Activated T-cell treated with anti-CD3 and anti-CD28 coated beads, Interleukin-2, amount 50 U/mL, for 1 hour (primary cell): ENCODE measurements around the gene DIMT1.
A peak's percentile ranks its signal among the peaks of the same experiment; 100 is the strongest.

Experiments
- DNase-seq: peaks from one replicate; pipeline ENCODE4 v3.0.0-alpha.2; 2020

The DIMT1 gene

DNA sequence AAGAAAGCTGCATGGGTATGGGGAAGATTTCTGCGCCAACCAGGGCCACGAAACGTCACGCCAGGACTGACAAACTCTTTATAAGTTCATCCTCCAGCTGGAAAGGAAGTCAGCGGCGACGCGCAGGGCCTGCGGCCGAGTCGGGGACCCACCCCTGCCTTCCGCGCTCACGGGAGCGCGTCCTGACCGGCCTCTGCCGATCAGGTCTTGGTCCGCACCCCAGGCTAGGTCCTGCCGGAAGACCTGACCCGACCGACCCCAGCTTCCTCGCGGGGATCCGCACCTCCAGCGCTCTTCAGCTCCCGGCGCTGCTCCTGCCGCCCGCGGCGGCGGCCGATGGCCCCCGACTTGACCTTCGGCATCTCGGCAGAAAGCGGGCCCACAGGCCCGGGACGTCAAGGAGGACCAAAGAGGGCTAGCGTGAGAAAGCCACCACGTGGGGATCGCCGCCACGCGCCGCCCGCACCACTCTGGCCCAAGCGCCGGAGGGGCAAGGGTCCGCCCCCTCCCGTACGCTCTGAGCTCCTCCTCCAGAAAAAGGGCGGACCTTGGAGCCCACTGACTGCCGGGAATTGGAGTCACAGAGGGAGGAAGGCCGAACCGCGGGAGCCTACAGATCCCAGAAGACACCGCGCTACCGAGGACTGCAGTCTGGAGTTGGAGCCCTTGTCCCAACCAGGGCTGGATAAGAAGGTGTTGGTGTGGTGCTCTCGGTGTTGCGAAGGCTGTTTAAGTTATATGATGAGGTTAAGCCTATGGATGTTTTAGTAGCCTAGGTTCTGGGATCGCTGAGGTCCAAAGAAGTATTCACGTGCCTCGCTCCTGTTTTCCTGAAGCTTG, at the start of gene DIMT1:
TSS of gene DIMT1 (minus strand) at position 495 of the 840 bp plus-strand sequence. CDS start at position 362, 133 bp downstream.
- peak; percentile 89 for DNase-seq

DNA sequence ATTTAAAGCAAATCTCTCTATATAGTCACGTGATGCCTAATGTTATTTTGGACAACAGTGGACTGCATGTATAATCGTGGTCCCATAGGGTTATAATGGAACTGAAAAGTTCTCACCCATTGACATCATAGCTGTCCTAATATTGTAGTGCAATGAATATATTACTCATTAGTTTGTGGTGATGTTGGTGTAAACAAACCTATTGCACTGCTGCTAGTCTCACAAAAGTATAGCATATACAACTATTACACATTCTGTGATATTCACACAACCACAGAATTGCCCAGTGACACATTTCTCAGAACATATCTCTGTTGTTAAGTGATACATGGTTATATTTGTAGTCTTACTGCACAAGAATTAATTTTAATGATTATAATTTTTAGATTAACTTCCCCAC, 46.6 kb upstream of the DIMT1 start:
- DNase-seq: no peak

- no peak for DNase-seq
Measured at GRCh38 chr5:62448528-62448927, 44.8 kb upstream of the DIMT1 start.

DNA sequence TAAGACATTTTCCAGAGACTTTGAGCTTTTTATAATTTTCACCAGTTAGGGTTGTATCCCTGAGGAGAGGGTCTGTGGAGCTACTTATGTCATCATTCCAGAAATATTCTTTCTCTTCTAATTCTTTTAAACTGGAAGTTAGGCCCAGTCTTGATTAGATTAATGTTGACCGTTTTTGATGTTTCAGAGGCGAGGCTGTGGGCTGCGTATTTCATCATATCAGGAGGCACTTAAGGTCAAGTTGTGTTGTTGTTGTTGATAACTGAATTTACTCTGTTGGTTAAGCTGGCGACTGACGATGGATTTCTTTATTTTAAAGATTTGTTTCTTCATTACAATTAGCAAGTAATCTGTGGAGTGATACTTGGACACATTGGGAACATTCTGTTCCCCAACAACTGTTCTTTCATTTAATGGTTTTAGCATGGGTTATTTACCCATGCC, 28.9 kb upstream of the DIMT1 start:
- DNase-seq: no peak

- no peak for DNase-seq
Measured at GRCh38 chr5:62431735-62432620, 28.3 kb upstream of the DIMT1 start.

- no peak for DNase-seq
Measured at GRCh38 chr5:62424763-62425162, 21.1 kb upstream of the DIMT1 start.

GRCh38 chr5:62421414-62421813, 17.7 kb upstream of the DIMT1 start:
- DNase-seq: no peak

- DNase-seq: no peak
Measured at GRCh38 chr5:62419609-62420008, 15.9 kb upstream of the DIMT1 start.

DNA sequence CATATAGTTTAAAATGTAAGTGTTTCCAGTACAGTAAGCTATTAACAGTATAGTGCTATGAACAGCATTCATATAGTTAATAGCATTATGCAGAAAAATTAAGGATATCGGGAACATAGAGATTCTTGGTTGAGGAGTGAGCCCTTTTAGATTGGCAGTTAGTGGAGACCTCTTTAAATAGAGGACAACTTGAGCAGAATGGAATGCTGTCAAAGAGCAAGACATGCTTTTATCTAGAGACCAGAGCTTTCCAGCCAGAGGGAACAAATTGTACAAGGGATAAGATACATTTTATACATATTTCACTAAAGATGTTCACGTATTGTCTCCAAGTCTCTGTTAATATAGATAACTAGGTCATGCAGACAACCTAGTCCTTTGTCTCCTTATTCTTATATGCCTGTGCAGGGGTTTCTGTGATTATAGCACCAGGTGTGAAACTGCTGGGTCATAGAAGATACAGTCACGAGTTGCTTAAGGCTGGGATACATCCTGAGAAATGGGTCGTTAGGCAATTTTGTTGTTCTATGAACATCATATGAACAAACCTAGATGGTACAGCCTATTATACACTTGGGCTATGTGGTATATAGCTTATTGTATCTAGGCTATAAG, 14.9 kb upstream of the DIMT1 start:
- no peak for DNase-seq

DNA sequence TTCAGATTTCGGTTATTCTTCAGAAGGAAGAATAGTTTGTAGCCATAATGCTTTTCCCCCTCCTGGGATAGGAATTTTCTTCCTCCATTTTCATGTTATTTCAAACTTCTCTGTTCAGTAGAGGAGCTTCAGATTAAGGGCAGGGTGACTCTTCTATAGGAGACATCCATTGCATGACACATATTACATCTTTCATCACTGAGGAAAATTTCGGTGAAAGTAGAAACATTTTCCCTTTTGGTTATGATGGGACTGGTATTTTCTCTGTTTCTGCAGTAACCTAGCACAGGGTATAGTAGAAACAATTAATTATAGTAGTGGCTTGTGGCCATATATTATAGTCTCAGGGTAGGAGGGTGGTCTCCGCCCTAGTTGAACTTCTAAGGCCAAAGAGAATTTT, 10.0 kb upstream of the DIMT1 start:
- DNase-seq: no peak

DNA sequence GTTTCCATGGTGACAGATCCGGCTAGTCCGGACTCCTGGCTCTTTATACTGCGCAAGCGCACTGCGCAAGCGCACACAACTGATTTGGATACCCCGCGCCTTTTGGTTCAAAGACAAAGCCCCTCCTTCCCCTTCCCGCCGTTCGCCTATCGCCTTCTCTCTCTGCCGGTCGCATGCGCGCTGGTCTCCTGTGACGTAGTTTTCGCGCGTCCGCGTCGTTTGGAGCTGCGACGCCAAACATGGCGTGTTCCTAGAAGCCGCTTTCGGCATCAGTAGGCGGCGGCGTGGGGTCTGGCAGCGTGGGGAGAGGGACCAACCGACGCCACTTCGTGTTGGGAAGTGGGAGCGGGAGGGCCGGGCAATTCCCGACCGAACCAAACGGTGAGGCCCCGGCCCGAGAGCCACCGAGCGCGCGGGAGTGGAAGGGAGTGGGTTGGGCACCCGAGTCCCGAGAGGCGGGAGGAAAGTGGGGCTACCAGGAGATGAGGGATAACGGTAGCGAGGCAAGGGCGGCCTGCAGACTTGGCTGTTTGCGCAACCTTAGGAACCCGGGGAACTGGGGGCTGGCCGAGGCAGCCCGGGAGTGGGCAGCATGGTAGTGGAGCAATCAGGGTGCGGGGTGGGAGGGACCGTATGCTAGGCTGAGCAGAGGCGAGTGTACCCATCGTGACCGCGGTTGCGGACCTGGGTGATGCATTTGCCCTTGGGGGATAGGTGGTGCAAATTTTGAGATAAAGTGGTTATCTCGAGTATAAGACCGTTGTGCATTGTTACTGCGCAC, 9.0 kb upstream of the DIMT1 start, which contains the start of gene IPO11:
TSS of gene IPO11 (plus strand) at position 215 of the 781 bp plus-strand sequence. CDS start 24,517 bp downstream, outside the sequence.
- DNase-seq: peak; percentile 99

DNA sequence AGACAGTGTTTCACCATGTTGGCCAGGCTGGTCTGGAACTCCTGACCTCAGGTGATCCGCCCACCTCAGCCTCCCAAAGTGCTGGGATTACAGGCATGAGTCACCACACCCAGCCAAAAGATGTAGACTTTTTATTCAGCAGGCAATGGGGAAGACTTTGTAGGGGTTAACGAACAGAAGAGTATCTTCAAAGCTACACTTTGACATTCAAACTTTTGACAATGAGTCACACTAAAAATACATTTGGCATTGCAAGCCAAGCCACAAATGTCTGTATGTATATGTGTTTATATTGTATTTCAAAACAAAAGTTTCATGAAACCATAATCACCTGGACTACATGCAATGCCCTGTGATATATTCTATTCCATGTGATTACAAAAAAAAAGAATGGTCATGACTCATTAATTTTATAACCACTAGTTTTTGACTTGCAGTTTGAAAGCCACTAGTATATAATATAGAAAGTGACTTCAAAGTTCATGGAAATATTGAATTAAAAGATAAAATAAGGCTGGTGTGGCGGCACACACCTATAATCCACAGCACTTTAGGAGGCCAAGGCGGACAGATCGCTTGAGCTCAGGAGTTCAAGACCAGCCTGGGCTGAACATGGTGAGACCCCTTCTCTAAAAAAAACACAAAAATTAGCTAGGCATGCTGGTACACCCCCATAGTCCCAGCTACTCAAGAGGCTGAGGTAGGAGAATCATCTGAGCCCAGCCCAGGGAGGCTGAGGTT, 8.3 kb downstream of the DIMT1 start:
- no peak for DNase-seq

GRCh38 chr5:62386824-62387223, 16.9 kb downstream of the DIMT1 start:
- DNase-seq: no peak

DNA sequence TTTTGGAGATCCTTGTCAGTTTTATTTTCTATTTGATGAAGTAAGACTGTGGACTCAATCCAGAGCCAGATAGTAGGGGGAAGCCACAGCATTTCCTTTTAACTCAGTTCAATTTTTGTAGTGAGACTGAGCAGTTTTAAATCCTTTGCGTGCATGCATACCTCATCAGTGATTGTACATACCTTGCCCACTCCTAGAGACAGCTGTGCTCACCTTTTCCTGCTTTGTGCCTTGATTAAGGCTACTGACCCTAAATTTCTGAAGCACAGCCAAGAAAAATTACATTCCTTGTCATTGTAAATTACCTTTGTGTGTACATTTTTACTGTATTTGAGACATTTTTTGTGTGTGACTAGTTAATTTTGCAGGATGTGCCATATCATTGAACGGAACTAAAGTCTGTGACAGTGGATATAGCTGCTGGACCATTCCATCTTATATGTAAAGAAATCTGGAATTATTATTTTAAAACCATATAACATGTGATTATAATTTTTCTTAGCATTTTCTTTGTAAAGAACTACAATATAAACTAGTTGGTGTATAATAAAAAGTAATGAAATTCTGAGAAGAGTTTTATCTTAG, 17.8 kb downstream of the DIMT1 start:
- DNase-seq: no peak

GRCh38 chr5:62385131-62385530, 18.6 kb downstream of the DIMT1 start:
- DNase-seq: no peak

DNA sequence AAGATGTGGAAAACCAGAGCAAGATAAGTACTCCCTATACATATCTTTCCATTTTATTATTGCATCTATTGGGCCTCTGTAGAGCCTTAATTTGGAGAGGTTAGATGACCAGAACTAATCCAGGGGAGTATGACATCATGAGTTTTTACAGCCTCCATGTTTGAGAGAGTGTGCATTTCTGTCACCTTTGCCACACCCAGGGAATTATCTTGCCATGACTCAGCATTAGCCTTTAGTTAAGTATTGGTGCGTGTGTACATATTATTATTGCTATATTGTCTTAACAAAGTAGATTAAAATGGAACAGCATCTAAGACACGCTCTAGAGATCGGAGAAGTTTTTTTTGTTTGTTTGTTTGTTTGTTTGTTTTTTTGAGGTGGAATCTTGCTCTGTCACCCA, 27.6 kb downstream of the DIMT1 start:
- no peak for DNase-seq

GRCh38 chr5:62375627-62376026, 28.1 kb downstream of the DIMT1 start:
- DNase-seq: no peak

DNA sequence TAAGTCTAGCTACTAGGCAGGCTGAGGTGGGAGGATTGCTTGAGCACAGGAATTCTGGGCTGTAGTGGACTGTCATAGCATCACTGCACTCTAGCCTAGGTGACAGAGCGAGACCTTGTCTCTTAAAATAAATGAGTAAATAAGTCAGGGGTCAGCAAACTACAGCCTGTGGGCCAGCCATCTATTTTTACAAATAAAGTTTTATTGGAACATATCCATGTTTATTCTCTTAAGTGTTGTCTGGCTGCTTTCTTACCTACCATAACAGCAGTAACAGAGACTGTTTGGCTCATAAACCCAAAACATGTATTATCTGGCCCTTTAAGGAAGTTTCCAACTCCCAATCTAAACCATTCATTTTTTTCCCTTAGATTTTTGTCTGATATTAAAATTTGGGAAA, 29.6 kb downstream of the DIMT1 start:
- no peak for DNase-seq

DNA sequence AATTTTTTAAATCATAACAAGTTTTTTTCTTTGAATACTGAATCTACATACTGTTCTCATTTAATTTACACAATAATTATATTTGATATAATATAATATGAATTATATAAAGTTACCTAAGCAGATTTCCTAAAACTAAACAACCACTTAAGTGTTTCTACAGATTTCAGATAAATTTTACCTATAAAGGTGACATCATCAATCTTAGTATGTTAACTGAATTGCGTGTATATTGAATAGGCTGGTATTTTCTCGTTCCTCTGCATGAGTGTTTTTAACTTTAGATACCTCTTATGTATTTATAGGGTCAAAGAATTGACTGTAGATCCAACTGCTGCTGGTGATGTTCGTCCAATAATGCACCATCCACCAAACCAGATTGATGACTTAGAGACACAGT, 30.3 kb downstream of the DIMT1 start:
- DNase-seq: no peak

- DNase-seq: no peak
Measured at GRCh38 chr5:62372600-62372999, 31.1 kb downstream of the DIMT1 start.

GRCh38 chr5:62371409-62371808, 32.3 kb downstream of the DIMT1 start:
- no peak for DNase-seq
